ENCODE results near the gene PPP2R5B.

PPP2R5B gene

GRCh38 chr11:64908766-64909165, 15.7 kb upstream of the PPP2R5B start:
- DNase-seq: no peak

- no peak for DNase-seq
Observed at GRCh38 chr11:64909653-64910343, 14.7 kb upstream of the PPP2R5B start.

GRCh38 chr11:64910451-64911093, 13.9 kb upstream of the PPP2R5B start:
- no peak for DNase-seq

GRCh38 chr11:64911142-64911541, 13.3 kb upstream of the PPP2R5B start:
- no peak for DNase-seq

- no peak for DNase-seq
Observed at GRCh38 chr11:64911689-64912088, 12.8 kb upstream of the PPP2R5B start.

GRCh38 chr11:64913171-64913727, 11.2 kb upstream of the PPP2R5B start:
- no peak for DNase-seq

- DNase-seq: no peak
Observed at GRCh38 chr11:64914123-64914522, 10.4 kb upstream of the PPP2R5B start.

GRCh38 chr11:64915376-64915887, 9.1 kb upstream of the PPP2R5B start:
- no peak for DNase-seq

- peak; percentile 18 for DNase-seq
Observed at GRCh38 chr11:64916040-64916774, 8.3 kb upstream of the PPP2R5B start.

GRCh38 chr11:64916775-64917662, 7.5 kb upstream of the PPP2R5B start, which contains the start of gene ATG2A:
Gene ATG2A, minus strand, starts transcription at chr11:64917209. Its CDS starts 74 bp downstream, at chr11:64917135.
- DNase-seq: peak; percentile 100

- no peak for DNase-seq
Observed at GRCh38 chr11:64917663-64917995, 6.9 kb upstream of the PPP2R5B start.

GRCh38 chr11:64918017-64918416, 6.5 kb upstream of the PPP2R5B start:
- peak; percentile 59 for DNase-seq

GRCh38 chr11:64919627-64920026, 4.9 kb upstream of the PPP2R5B start:
- DNase-seq: no peak

- DNase-seq: no peak
Observed at GRCh38 chr11:64920124-64920523, 4.4 kb upstream of the PPP2R5B start.

- DNase-seq: no peak
Observed at GRCh38 chr11:64921384-64921783, 3.1 kb upstream of the PPP2R5B start.

- DNase-seq: no peak
Observed at GRCh38 chr11:64923151-64923661, 1.3 kb upstream of the PPP2R5B start.

- DNase-seq: no peak
Observed at GRCh38 chr11:64924910-64925284, 408 bp downstream of the PPP2R5B start.

GRCh38 chr11:64925536-64926436, 1.3 kb downstream of the PPP2R5B start:
- DNase-seq: no peak

GRCh38 chr11:64926689-64927088, 2.2 kb downstream of the PPP2R5B start:
- no peak for DNase-seq

GRCh38 chr11:64928957-64929356, 4.5 kb downstream of the PPP2R5B start:
- no peak for DNase-seq

- no peak for DNase-seq
Observed at GRCh38 chr11:64929625-64930024, 5.1 kb downstream of the PPP2R5B start.
